22Rv1 (cell line): Measurements from ENCODE around the gene NUAK2.

ENCODE experiments used
- ZFX ChIP-seq: fragments of 450-650 bp; IDR thresholded peaks from 2 replicates; pipeline ENCODE4 v1.6.1; 2017; ENCODE audit warnings: antibody characterized with exemption, borderline replicate concordance
- TF ChIP-seq, protein P1 (sequence below): fragments of 450-650 bp; IDR thresholded peaks from 2 replicates; pipeline ENCODE4 v1.5.1; 2017; ENCODE audit warnings: mild to moderate bottlenecking

DNA sequence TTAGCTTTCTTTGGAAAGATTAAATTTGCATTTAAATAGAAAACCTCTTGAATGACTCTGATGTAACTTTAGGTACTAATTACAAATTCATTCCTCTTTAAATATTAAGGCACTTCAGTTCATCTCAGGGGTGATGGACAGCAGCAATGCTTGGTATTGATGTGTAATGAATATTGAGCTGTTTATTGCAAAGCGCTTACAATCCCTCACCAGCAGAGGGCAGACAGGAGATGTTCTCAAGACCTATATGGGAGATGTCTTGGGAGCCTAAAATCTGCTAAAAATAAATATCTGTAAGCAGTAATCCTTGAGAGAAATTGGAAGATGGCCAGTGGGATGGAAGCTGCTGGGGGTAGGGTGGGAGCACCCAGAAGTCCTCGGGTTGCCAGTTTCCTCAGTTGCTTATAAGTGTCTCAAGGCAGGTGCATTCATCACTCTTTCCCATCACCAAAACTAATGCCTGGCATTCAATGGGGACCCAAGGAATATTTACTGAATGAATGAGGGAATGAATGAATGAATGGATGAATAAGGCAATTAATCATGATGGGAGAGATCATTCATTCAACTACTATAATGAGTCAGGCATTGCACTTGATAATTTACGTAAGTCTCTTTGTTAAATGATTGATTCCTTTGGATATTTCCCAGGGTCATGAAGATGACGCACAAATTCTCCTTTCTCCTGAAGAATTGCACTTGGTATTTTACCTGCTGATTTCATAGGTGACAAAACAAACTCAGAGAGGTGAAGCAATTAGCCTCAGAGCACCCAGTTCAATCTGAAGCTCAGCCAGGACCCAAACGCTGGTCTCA is 32.9 kb upstream of the NUAK2 start:
- TF ChIP-seq, protein P1, sequence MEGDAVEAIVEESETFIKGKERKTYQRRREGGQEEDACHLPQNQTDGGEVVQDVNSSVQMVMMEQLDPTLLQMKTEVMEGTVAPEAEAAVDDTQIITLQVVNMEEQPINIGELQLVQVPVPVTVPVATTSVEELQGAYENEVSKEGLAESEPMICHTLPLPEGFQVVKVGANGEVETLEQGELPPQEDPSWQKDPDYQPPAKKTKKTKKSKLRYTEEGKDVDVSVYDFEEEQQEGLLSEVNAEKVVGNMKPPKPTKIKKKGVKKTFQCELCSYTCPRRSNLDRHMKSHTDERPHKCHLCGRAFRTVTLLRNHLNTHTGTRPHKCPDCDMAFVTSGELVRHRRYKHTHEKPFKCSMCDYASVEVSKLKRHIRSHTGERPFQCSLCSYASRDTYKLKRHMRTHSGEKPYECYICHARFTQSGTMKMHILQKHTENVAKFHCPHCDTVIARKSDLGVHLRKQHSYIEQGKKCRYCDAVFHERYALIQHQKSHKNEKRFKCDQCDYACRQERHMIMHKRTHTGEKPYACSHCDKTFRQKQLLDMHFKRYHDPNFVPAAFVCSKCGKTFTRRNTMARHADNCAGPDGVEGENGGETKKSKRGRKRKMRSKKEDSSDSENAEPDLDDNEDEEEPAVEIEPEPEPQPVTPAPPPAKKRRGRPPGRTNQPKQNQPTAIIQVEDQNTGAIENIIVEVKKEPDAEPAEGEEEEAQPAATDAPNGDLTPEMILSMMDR, result peak; percentile 98
- TF ChIP-seq ZFX, result no peak
